ENCODE results near the gene CNTNAP2. TPM values are rescaled to one million over a fixed set of nuclear protein-coding genes. Genes with fewer than 3 reads are reported as not detected.
A peak's percentile ranks its signal among the peaks of the same experiment; 100 is the strongest.

Gene CNTNAP2
- total RNA-seq, 2 experiments from 2014 or later, result 0.28 TPM; not detected in 1

DNA sequence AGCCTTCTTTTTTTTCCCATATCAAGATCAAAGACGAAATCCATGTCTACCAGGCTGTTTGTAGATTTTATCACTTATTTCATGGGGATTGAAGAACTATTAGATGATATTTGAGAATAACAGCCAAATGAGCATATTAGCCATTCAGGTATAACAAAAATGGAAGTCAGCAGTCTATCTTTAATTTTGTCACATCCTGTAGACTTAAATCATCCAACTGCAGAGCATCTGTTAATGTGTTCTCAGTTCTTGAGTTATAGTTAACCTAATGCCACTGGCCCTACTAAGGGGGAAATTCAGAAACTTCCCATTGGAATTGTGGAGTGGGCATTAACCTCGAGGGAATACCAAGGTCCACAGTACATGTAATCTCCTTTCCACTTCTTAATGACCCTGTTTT, 380.1 kb downstream of the CNTNAP2 start:
- intact Hi-C loops (cut with micrococcal nuclease; ENCODE audit: unreplicated experiment), result no loop called here
- no peak for DNase-seq (ENCODE audit: low spot score)
- Histone ChIP-seq H3K4me1 (ENCODE audit: insufficient read depth, low read length, poor library complexity, severe bottlenecking) (no peaks in the 10 kb centered on the region), H3K4me3 (ENCODE audit: low read depth, low read length, poor library complexity, severe bottlenecking) (no peak overlapping the region), H4K20me1 (ENCODE audit: insufficient read depth, low read length) (no peaks in the 10 kb centered on the region), H2AFZ (ENCODE audit: low read length) (no peak overlapping the region), H3K36me3 (ENCODE audit: insufficient read depth, low read length) (no peaks in the 10 kb centered on the region), H3K79me2 (ENCODE audit: insufficient read depth, low read depth, low read length) (no peaks in the 10 kb centered on the region), H3K27ac (ENCODE audit: low read depth, low read length, poor library complexity, severe bottlenecking) (no peak overlapping the region), H3K4me2 (ENCODE audit: low read length) (no peak overlapping the region), H3K9me3 (ENCODE audit: low read length) (no peaks in the 10 kb centered on the region), H3K9me2 (ENCODE audit: insufficient read depth, low read length) (no peaks in the 10 kb centered on the region)
- BruUV-seq (replicated peaks), result no TSS peak
- no peak for TF ChIP-seq EZH2phosphoT487 (IDR thresholded peaks at IDR 0.05; ENCODE audit: borderline replicate concordance, low read depth, low read length)
- TF ChIP-seq, protein P1, sequence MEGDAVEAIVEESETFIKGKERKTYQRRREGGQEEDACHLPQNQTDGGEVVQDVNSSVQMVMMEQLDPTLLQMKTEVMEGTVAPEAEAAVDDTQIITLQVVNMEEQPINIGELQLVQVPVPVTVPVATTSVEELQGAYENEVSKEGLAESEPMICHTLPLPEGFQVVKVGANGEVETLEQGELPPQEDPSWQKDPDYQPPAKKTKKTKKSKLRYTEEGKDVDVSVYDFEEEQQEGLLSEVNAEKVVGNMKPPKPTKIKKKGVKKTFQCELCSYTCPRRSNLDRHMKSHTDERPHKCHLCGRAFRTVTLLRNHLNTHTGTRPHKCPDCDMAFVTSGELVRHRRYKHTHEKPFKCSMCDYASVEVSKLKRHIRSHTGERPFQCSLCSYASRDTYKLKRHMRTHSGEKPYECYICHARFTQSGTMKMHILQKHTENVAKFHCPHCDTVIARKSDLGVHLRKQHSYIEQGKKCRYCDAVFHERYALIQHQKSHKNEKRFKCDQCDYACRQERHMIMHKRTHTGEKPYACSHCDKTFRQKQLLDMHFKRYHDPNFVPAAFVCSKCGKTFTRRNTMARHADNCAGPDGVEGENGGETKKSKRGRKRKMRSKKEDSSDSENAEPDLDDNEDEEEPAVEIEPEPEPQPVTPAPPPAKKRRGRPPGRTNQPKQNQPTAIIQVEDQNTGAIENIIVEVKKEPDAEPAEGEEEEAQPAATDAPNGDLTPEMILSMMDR (conservative IDR thresholded peaks at IDR 0.05; ENCODE audit: low read length), result no peak
- CTCF ChIA-PET (ENCODE audit: unreplicated experiment), result no interaction called here
- POLR2A ChIA-PET, result no interaction called here

DNA sequence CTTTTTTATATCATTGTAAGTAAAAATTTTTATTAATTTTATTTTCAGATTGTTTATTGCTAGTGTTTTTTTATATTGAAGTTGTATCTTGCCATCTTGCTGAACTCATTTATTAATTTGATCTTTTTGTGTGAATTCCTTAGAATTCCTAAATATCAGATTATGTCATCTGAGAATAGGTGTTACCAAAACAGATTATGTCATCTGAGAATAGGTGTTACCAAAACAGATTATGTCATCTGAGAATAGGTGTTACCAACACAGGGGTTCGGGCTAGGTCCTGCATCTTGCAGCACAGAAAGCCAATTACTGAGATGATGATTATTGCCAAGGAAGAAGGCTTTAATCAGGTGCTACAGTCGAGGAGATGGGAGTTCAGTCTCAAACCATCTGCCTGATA, 383.4 kb downstream of the CNTNAP2 start:
- Histone ChIP-seq H3K9me2 (ENCODE audit: insufficient read depth, low read length) (no peaks in the 10 kb centered on the region), H4K20me1 (ENCODE audit: insufficient read depth, low read length) (no peaks in the 10 kb centered on the region), H2AFZ (ENCODE audit: low read length) (no peak overlapping the region), H3K9me3 (ENCODE audit: low read length) (peaks cover 11% of the 10 kb centered on the region; the same call in 1 of the 2 replicates), H3K4me2 (ENCODE audit: low read length) (no peak overlapping the region), H3K4me1 (ENCODE audit: insufficient read depth, low read length, poor library complexity, severe bottlenecking) (no peaks in the 10 kb centered on the region), H3K4me3 (ENCODE audit: low read depth, low read length, poor library complexity, severe bottlenecking) (no peak overlapping the region), H3K27ac (ENCODE audit: low read depth, low read length, poor library complexity, severe bottlenecking) (no peak overlapping the region), H3K36me3 (ENCODE audit: insufficient read depth, low read length) (no peaks in the 10 kb centered on the region), H3K79me2 (ENCODE audit: insufficient read depth, low read depth, low read length) (no peaks in the 10 kb centered on the region)
- CTCF ChIA-PET (ENCODE audit: unreplicated experiment), result no interaction called here
- POLR2A ChIA-PET, result no interaction called here
- intact Hi-C loops (cut with micrococcal nuclease; ENCODE audit: unreplicated experiment), result no loop called here
- TF ChIP-seq, protein P1 (conservative IDR thresholded peaks at IDR 0.05; ENCODE audit: low read length), result no peak
- no peak for TF ChIP-seq EZH2phosphoT487 (IDR thresholded peaks at IDR 0.05; ENCODE audit: borderline replicate concordance, low read depth, low read length)
- no peak for DNase-seq (ENCODE audit: low spot score)
- no TSS peak for BruUV-seq (replicated peaks)

DNA sequence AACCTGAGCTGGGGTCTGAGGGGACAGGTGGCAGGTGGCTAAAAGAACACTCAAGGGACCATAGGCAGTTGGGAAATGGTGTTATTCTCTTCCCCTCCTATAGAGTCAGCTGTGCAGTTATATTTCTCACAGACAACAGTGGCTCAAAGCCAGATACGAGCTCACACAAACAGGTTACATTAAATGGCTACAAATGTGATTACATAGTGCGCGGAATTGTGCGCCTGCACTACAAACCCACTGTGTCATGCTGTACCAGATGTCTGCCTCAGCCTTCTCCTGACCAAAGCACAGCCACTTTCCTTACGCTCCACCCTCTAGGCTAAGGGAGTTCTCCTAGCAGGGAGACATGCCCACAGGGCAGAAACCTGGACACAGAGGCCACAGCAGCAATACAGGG, 387.2 kb downstream of the CNTNAP2 start:
- ChIA-PET CTCF (ENCODE audit: unreplicated experiment) (no interaction called here), POLR2A (interaction anchor here (0.5 kb wide), 1 partner anchor 15 kb away, joined by 3 read pairs; no protein-coding TSS in a partner anchor)
- Histone ChIP-seq H3K4me1 (ENCODE audit: insufficient read depth, low read length, poor library complexity, severe bottlenecking) (no peaks in the 10 kb centered on the region), H4K20me1 (ENCODE audit: insufficient read depth, low read length) (no peaks in the 10 kb centered on the region), H3K79me2 (ENCODE audit: insufficient read depth, low read depth, low read length) (no peaks in the 10 kb centered on the region), H3K27ac (ENCODE audit: low read depth, low read length, poor library complexity, severe bottlenecking) (no peak overlapping the region), H3K4me2 (ENCODE audit: low read length) (no peak overlapping the region), H3K9me3 (ENCODE audit: low read length) (peaks cover 11% of the 10 kb centered on the region; the same call in 1 of the 2 replicates), H3K9me2 (ENCODE audit: insufficient read depth, low read length) (no peaks in the 10 kb centered on the region), H2AFZ (ENCODE audit: low read length) (no peak overlapping the region), H3K36me3 (ENCODE audit: insufficient read depth, low read length) (no peaks in the 10 kb centered on the region), H3K4me3 (ENCODE audit: low read depth, low read length, poor library complexity, severe bottlenecking) (no peak overlapping the region)
- peak; percentile 56 for DNase-seq (ENCODE audit: low spot score)
- no TSS peak for BruUV-seq (replicated peaks)
- intact Hi-C loops (cut with micrococcal nuclease; ENCODE audit: unreplicated experiment), result no loop called here
- TF ChIP-seq EZH2phosphoT487 (IDR thresholded peaks at IDR 0.05; ENCODE audit: borderline replicate concordance, low read depth, low read length), result no peak
- TF ChIP-seq, protein P1 (conservative IDR thresholded peaks at IDR 0.05; ENCODE audit: low read length), result no peak
